ENCODE results near the gene IP6K1.

IP6K1 gene

GRCh38 chr3:49793486-49794085 is 7.2 kb upstream of the IP6K1 start:
- no peak for TF ChIP-seq HOXA7 (CRISPR knock-in tag; IDR thresholded peaks at IDR 0.05; ENCODE audit: borderline replicate concordance)
- no peak for TF ChIP-seq ZNF138 (tag by site-specific recombination; IDR thresholded peaks at IDR 0.05; ENCODE audit: borderline replicate concordance)
- TF ChIP-seq, protein P1, sequence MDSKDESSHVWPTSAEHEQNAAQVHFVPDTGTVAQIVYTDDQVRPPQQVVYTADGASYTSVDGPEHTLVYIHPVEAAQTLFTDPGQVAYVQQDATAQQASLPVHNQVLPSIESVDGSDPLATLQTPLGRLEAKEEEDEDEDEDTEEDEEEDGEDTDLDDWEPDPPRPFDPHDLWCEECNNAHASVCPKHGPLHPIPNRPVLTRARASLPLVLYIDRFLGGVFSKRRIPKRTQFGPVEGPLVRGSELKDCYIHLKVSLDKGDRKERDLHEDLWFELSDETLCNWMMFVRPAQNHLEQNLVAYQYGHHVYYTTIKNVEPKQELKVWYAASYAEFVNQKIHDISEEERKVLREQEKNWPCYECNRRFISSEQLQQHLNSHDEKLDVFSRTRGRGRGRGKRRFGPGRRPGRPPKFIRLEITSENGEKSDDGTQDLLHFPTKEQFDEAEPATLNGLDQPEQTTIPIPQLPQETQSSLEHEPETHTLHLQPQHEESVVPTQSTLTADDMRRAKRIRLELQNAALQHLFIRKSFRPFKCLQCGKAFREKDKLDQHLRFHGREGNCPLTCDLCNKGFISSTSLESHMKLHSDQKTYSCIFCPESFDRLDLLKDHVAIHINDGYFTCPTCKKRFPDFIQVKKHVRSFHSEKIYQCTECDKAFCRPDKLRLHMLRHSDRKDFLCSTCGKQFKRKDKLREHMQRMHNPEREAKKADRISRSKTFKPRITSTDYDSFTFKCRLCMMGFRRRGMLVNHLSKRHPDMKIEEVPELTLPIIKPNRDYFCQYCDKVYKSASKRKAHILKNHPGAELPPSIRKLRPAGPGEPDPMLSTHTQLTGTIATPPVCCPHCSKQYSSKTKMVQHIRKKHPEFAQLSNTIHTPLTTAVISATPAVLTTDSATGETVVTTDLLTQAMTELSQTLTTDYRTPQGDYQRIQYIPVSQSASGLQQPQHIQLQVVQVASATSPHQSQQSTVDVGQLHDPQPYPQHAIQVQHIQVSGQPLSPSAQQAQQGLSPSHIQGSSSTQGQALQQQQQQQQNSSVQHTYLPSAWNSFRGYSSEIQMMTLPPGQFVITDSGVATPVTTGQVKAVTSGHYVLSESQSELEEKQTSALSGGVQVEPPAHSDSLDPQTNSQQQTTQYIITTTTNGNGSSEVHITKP (tag by site-specific recombination; IDR thresholded peaks at IDR 0.05): 0 out of 2 replicates have a peak, but pooled peaks have one; percentile 10
- Histone ChIP-seq H3K9me3 (ENCODE audit: control insufficient read depth, insufficient read depth, low read depth, low read length) (no peaks in the 10 kb centered on the region), H3K27ac (ENCODE audit: extremely low read depth, low read depth, low read length) (no peak overlapping the region), H3K4me1 (ENCODE audit: control insufficient read depth, insufficient read depth, low read length) (no peaks in the 10 kb centered on the region), H3K4me3 (ENCODE audit: low read depth, low read length) (no peak overlapping the region), H3K36me3 (ENCODE audit: control insufficient read depth in 2 of 2, insufficient read depth in 1 of 2, low read length in 2 of 2) (no peaks in the 10 kb centered on the region)
- CTCF ChIA-PET: interaction anchor here (0.7 kb wide), 1 partner anchor 160 kb away, joined by 3 read pairs; no protein-coding TSS in a partner anchor
- POLR2A ChIA-PET: no interaction called here

- CTCF ChIA-PET: interaction anchor here (0.7 kb wide), 1 partner anchor 159 kb away, joined by 3 read pairs; no protein-coding TSS in a partner anchor
- no peaks in the 10 kb centered on the region for H3K36me3 ChIP-seq (ENCODE audit: control insufficient read depth in 2 of 2, insufficient read depth in 1 of 2, low read length in 2 of 2)
- TF ChIP-seq ZNF670 (tag by site-specific recombination; IDR thresholded peaks at IDR 0.05; ENCODE audit: low read depth) (no peak), ZNF311 (tag by site-specific recombination; IDR thresholded peaks at IDR 0.05; ENCODE audit: borderline replicate concordance) (no peak), ZNF561 (tag by site-specific recombination; IDR thresholded peaks at IDR 0.05; ENCODE audit: borderline replicate concordance) (no peak), ZNF214 (tag by site-specific recombination; IDR thresholded peaks at IDR 0.05; ENCODE audit: borderline replicate concordance) (no peak), ZSCAN30 (tag by site-specific recombination; IDR thresholded peaks at IDR 0.05) (no peak), ZNF23 (tag by site-specific recombination; IDR thresholded peaks at IDR 0.05; ENCODE audit: borderline replicate concordance) (no peak)
- TF ChIP-seq, protein P2, sequence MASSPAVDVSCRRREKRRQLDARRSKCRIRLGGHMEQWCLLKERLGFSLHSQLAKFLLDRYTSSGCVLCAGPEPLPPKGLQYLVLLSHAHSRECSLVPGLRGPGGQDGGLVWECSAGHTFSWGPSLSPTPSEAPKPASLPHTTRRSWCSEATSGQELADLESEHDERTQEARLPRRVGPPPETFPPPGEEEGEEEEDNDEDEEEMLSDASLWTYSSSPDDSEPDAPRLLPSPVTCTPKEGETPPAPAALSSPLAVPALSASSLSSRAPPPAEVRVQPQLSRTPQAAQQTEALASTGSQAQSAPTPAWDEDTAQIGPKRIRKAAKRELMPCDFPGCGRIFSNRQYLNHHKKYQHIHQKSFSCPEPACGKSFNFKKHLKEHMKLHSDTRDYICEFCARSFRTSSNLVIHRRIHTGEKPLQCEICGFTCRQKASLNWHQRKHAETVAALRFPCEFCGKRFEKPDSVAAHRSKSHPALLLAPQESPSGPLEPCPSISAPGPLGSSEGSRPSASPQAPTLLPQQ (tag by site-specific recombination; IDR thresholded peaks at IDR 0.05): no peak
- no peak overlapping the region for H3K4me3 ChIP-seq (ENCODE audit: low read depth, low read length)
- no peaks in the 10 kb centered on the region for H3K9me3 ChIP-seq (ENCODE audit: control insufficient read depth, insufficient read depth, low read depth, low read length)
- no peaks in the 10 kb centered on the region for H3K4me1 ChIP-seq (ENCODE audit: control insufficient read depth, insufficient read depth, low read length)
- H3K27ac ChIP-seq (ENCODE audit: extremely low read depth, low read depth, low read length): no peak overlapping the region
- POLR2A ChIA-PET: no interaction called here
Measured at GRCh38 chr3:49792371-49793150, 6.2 kb upstream of the IP6K1 start.

GRCh38 chr3:49791571-49791970 is 5.2 kb upstream of the IP6K1 start:
- CTCF ChIA-PET: interaction anchor here (1.7 kb wide), 1 partner anchor 11 kb away, joined by 4 read pairs; no protein-coding TSS in a partner anchor
- POLR2A ChIA-PET: no interaction called here
- H3K27ac ChIP-seq (ENCODE audit: extremely low read depth, low read depth, low read length): no peak overlapping the region
- no peaks in the 10 kb centered on the region for H3K36me3 ChIP-seq (ENCODE audit: control insufficient read depth in 2 of 2, insufficient read depth in 1 of 2, low read length in 2 of 2)
- H3K9me3 ChIP-seq (ENCODE audit: control insufficient read depth, insufficient read depth, low read depth, low read length): no peaks in the 10 kb centered on the region
- no peak overlapping the region for H3K4me3 ChIP-seq (ENCODE audit: low read depth, low read length)
- TF ChIP-seq SP7 (tag by site-specific recombination; IDR thresholded peaks at IDR 0.05): no peak
- H3K4me1 ChIP-seq (ENCODE audit: control insufficient read depth, insufficient read depth, low read length): no peaks in the 10 kb centered on the region
